Astrocyte of the hippocampus (primary cell): ENCODE data around the gene PCDHA11.
"Not testable (repeated sequence)": the region's sequence is repeated elsewhere in the genome, so short reads cannot be mapped to it uniquely, and the experiment has no call there.

Source experiments
- DNase-seq: peaks from one replicate; pipeline ENCODE4 v3.0.0; 2011; ENCODE audit warnings: low read depth, low spot score

PCDHA11 gene

DNA sequence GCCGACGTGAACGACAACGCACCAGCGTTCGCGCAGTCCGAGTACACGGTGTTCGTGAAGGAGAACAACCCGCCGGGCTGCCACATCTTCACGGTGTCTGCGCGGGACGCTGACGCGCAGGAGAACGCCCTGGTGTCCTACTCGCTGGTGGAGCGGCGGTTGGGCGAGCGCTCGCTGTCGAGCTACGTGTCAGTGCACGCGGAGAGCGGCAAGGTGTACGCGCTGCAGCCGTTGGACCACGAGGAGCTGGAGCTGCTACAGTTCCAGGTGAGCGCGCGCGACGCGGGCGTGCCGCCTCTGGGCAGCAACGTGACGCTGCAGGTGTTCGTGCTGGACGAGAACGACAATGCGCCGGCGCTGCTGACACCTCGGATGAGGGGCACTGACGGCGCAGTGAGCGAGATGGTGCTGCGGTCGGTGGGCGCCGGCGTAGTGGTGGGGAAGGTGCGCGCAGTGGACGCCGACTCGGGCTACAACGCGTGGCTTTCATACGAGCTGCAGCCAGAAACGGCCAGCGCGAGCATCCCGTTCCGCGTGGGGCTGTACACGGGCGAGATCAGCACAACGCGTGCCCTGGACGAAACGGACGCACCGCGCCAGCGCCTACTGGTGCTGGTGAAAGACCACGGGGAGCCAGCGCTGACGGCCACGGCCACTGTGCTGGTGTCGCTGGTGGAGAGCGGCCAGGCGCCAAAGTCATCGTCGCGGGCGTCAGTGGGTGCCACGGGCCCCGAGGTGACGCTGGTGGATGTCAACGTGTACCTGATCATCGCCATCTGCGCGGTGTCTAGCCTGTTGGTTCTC, 18.7 kb upstream of the PCDHA11 start:
- DNase-seq = not testable (repeated sequence)

DNA sequence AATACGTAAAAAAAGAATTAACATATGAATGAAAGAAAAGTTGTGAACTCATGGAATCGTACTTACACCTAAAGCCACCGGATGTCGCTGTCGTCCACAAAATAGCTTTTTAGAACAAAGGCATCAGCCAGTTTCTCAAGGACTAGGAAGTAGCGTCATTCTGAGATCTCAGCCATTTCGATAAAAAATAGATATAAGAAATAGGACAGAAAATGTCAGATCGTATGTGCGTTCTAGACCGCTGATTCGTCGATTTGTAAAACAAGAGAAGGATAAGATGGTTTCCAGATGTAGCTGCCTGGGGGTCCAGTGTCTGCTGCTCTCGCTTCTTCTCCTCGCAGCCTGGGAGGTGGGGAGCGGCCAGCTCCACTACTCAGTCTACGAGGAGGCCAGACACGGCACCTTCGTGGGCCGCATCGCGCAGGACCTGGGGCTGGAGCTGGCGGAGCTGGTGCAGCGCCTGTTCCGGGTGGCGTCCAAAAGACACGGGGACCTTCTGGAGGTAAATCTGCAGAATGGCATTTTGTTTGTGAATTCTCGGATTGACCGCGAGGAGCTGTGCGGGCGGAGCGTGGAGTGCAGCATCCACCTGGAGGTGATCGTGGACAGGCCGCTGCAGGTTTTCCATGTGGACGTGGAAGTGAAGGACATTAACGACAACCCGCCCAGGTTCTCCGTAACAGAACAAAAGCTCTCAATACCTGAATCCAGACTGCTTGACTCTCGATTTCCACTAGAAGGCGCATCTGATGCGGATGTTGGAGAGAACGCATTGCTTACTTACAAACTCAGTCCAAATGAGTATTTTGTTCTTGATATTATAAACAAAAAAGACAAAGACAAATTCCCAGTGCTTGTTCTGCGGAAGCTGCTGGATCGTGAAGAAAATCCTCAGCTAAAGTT, 12.7 kb upstream of the PCDHA11 start, which contains the start of gene PCDHA10:
Gene PCDHA10, plus strand, starts transcription at position 126 of the 903 bp plus-strand sequence. Its CDS starts 152 bp downstream, at position 278.
- peak; percentile 15 for DNase-seq

DNA sequence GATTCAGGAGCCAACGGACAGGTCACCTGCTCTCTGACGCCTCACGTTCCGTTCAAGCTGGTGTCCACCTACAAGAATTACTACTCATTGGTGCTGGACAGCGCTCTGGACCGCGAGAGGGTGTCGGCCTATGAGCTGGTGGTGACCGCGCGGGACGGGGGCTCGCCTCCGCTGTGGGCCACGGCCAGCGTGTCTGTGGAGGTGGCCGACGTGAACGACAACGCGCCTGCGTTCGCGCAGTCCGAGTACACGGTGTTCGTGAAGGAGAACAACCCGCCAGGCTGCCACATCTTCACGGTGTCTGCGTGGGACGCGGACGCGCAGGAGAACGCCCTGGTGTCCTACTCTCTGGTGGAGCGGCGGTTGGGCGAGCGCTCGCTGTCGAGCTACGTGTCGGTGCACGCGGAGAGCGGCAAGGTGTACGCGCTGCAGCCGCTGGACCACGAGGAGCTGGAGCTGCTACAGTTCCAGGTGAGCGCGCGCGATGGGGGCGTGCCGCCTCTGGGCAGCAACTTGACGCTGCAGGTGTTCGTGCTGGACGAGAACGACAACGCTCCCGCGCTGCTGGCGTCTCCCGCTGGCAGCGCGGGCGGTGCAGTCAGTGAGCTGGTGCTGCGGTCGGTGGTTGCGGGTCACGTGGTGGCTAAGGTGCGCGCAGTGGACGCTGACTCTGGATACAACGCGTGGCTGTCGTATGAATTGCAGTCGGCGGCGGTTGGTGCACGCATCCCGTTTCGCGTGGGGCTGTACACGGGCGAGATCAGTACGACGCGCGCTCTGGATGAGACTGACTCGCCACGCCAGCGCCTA, 11.4 kb upstream of the PCDHA11 start:
- no peak for DNase-seq

DNA sequence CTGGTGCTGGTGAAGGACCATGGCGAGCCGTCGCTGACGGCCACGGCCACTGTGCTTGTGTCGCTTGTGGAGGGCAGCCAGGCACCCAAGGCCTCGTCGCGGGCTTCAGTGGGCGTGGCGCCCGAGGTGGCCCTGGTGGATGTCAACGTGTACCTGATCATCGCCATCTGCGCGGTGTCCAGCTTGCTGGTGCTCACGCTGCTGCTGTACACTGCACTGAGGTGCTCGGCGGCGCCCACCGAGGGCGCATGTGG, 10.8 kb upstream of the PCDHA11 start:
- no peak for DNase-seq

DNA sequence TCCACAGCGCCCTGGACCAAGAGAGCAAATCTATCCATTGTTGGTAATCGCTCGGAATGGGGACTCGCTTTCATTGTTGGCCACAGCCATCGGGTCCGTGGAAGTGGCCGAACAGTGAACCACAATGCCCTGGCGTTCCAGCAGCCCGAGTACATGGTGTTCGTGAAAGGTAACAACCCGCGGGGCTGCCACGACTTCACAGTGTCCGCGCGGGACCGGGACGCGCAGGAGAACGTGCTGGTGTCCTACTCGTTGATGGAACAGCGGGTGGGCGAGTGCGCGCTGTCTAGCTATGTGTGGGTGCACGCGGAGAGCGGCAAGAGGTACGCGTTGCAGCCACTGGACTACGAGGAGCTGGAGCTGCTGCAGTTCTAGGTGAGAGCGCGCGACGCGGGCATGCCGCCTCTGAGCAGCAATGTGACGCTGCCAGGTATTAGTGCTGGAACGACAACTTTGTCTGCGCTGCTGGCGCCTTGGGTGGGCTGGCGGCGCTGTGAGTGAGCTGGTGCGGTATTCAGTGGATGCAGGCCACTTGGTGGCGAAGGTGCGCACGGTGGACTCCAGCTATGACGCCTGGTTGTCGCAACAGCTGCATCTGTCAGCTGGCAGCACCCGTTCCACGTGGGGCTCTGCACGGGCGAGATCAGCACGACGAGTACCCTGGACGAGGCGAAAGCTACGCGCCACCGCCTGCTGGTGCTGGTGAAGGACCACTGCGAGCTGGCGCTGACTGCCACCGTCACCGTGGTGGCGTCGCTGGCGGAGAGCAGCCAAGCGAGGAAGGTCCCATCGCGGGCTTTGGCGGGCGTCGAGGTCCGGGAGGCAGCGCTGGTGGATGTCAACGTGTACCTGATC, 6.1 kb upstream of the PCDHA11 start:
- no peak for DNase-seq

DNA sequence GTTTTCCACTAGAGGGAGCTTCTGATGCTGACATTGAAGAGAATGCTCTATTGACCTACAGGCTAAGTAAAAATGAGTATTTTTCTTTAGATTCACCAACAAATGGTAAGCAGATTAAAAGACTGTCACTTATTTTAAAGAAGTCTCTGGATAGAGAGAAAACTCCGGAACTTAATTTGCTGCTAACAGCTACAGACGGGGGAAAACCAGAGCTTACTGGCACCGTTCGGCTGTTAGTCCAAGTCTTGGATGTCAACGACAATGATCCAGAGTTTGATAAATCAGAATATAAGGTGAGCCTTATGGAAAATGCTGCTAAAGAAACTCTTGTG, 764 bp downstream of the PCDHA11 start:
- DNase-seq = no peak

DNA sequence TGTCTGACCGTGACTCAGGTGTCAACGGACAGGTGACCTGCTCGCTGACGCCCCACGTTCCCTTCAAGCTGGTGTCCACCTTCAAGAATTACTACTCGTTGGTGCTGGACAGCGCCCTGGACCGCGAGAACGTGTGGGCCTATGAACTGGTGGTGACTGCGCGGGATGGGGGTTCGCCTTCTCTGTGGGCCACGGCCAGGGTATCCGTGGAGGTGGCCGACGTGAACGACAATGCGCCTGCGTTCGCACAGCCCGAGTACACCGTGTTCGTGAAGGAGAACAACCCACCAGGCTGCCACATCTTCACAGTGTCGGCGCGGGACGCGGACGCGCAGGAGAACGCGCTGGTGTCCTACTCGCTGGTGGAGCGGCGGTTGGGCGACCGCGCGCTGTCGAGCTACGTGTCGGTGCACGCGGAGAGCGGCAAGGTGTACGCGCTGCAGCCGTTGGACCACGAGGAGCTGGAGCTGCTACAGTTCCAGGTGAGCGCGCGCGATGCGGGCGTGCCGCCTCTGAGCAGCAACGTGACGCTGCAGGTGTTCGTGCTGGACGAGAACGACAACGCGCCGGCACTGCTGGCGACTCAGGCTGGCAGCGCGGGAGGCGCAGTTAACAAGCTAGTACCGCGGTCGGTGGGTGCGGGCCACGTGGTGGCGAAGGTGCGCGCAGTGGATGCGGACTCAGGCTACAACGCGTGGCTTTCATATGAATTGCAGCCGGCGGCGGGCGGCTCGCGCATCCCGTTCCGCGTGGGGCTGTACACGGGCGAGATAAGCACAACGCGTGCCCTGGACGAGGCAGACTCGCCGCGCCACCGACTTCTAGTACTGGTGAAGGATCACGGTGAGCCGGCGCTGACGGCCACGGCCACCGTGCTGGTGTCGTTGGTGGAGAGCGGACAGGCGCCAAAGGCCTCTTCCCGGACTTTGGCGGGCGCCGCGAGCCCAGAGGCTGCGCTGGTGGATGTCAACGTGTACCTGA, 1.8 kb downstream of the PCDHA11 start:
- DNase-seq = no peak

DNA sequence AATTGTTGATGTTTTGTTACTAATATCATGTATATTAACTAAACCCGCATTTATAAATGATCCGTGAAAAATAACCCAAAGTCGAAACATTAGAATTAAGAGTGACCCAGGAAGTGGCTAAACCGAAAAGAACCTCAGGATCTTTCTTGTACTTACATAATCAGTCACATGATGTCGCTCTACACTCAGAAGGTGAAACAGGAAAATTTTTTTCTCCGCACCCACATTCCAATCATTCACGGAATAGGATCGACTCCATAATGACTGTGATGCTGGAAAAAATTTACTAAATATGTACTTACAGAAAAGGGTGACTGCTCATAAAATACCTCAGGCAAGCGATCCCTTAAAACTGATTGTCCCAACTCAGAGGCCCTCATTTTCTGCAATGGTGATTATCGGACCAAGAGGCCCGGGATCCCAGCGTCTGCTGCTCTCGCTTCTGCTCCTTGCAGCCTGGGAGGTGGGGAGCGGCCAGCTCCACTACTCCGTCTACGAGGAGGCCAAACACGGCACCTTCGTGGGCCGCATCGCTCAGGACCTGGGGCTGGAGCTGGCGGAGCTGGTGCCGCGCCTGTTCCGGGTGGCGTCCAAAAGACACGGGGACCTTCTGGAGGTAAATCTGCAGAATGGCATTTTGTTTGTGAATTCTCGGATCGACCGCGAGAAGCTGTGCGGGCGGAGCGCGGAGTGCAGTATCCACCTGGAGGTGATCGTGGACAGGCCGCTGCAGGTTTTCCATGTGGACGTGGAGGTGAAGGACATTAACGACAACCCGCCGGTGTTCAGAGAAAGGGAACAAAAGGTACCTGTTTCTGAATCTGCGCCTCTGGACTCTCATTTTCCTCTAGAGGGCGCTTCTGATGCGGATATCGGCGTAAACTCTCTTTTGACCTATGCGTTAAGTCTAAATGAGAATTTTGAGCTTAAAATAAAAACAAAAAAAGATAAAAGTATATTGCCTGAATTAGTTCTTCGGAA, 6.6 kb downstream of the PCDHA11 start, which contains the start of gene PCDHA12:
Gene PCDHA12, plus strand, starts transcription at position 224 of the 981 bp plus-strand sequence. Its CDS starts 165 bp downstream, at position 389.
- DNase-seq = no peak

DNA sequence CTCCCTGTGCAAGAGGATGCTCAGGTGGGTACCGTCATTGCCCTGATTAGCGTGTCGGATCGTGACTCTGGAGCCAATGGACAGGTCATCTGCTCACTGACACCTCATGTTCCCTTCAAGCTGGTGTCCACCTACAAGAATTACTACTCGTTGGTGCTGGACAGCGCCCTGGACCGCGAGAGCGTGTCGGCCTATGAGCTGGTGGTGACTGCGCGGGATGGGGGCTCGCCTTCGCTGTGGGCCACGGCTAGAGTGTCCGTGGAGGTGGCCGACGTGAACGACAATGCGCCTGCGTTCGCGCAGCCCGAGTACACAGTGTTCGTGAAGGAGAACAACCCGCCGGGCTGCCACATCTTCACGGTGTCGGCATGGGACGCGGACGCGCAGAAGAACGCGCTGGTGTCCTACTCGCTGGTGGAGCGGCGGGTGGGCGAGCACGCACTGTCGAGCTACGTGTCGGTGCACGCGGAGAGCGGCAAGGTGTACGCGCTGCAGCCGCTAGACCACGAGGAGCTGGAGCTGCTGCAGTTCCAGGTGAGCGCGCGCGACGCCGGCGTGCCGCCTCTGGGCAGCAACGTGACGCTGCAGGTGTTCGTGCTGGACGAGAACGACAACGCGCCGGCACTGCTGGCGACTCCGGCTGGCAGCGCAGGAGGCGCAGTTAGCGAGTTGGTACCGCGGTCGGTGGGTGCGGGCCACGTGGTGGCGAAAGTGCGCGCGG, 7.9 kb downstream of the PCDHA11 start:
- DNase-seq = not testable (repeated sequence)

DNA sequence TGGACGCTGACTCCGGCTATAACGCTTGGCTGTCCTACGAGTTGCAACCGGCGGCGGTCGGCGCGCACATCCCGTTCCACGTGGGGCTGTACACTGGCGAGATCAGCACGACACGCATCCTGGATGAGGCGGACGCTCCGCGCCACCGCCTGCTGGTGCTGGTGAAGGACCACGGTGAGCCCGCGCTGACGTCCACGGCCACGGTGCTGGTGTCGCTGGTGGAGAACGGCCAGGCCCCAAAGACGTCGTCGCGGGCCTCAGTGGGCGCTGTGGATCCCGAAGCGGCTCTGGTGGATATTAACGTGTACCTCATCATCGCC, 8.5 kb downstream of the PCDHA11 start:
- DNase-seq = no peak

DNA sequence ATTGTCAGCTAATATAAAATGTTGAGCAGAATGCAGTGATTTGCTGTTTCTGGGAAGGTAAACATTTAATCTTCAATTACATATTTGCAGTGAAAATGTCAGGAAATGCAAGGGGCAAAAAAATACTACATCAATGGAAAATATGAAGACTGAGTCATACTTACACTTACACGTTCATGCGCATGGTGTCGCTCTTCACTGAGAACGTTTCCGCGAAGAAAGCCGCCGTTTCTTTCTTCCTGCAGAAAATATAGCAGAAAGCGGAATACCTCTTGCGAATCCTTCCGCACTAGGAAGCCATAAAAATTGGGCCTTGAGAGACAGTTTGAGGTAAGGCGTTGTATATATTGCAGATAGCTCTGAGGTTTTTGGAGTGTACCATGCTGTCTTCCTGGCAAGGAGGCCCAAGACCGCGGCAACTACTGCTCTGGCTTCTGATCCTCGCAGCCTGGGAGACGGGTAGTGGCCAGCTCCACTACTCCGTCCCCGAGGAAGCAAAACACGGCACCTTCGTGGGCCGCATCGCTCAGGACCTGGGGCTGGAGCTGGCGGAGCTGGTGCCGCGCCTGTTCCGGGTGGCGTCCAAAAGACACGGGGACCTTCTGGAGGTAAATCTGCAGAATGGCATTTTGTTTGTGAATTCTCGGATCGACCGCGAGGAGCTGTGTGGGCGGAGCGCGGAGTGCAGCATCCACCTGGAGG, 13.3 kb downstream of the PCDHA11 start, which contains the start of gene PCDHA13:
Gene PCDHA13, plus strand, starts transcription at position 236 of the 702 bp plus-strand sequence. Its CDS starts 145 bp downstream, at position 381.
- DNase-seq = peak; percentile 10

DNA sequence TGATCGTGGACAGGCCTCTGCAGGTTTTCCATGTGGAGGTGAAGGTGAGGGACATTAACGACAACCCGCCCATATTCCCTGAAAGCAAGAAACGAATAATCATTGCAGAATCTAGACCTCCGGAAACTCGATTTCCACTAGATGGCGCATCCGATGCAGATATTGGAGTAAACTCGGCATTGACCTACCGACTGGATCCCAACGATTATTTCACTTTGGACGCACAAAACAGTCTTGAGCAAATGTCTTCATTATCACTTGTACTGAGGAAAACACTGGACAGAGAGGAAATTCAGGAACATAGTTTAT, 13.8 kb downstream of the PCDHA11 start:
- DNase-seq = no peak

DNA sequence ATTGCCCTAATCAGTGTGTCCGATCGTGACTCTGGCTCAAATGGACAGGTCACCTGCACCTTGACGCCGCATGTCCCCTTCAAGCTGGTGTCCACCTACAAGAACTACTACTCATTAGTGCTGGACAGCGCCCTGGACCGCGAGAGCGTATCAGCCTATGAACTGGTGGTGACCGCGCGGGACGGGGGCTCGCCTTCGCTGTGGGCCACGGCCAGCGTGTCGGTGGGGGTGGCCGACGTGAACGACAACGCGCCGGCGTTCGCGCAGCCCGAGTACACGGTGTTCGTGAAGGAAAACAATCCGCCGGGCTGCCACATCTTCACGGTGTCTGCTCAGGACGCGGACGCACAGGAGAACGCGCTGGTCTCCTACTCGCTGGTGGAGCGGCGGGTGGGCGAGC, 14.6 kb downstream of the PCDHA11 start:
- DNase-seq = no peak

DNA sequence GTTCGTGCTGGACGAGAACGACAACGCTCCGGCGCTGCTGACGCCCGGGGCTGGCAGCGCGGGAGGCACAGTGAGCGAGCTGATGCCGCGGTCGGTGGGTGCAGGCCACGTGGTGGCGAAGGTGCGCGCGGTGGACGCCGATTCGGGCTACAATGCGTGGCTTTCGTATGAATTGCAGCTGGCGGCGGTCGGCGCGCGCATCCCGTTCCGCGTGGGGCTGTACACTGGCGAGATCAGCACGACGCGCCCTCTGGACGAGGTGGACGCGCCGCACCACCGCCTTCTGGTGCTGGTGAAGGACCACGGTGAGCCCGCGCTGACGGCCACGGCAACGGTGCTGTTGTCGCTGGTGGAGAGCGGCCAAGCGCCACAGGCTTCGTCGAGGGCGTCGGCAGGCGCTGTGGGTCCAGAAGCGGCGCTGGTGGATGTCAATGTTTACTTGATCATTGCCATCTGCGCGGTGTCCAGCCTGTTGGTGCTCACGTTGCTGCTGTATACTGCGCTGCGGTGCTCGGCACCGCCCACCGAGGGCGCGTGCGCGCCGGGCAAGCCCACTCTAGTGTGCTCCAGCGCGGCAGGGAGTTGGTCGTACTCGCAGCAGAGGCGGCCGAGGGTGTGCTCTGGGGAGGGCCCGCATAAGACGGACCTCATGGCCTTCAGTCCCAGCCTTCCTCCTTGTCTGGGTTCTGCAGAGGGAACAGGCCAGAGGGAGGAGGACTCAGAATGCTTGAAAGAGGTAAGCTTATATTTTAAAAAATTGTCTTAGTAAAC, 15.4 kb downstream of the PCDHA11 start:
- DNase-seq = no peak

DNA sequence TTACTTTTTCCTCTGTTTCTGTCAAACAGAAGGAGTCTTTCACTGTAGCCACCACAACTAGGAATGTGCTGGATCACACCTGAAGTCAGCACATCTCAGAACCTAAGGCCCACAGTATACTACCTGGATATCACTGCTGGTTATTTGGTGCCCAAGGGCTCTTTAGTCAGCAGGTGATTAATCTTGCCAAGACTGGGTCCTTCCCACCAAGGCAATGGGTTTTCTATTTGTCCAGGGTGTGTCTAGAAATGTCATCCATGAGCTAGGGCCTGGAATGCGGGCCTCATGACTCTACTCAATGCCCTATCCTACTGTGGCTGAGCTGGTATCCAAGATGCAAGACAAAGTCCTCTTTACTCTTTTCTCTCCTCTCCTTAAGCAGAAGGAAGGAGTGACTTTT, 47.6 kb downstream of the PCDHA11 start:
- no peak for DNase-seq
